Osteocyte (in vitro differentiated cells): Measurements from ENCODE around the gene C19orf38. TPM values are rescaled to one million over a fixed set of nuclear protein-coding genes. Genes with fewer than 3 reads are reported as not detected.
A peak's percentile ranks its signal among the peaks of the same experiment; 100 is the strongest.

ENCODE experiments used
- DNase-seq: peaks from one replicate; pipeline ENCODE4 v3.0.0; 2021; ENCODE audit warnings: mixed read lengths; ENCODE audit not compliant: unreplicated experiment; ENCODE audit errors: extremely low spot score
- H3K27ac Mint-ChIP-seq: one replicate; pipeline ENCODE4 v1.8.0; 2021; ENCODE audit warnings: mild to moderate bottlenecking, mixed read lengths; ENCODE audit not compliant: unreplicated experiment
- H3K27me3 Mint-ChIP-seq: one replicate; pipeline ENCODE4 v1.8.0; 2021; ENCODE audit warnings: mixed read lengths; ENCODE audit not compliant: unreplicated experiment
- H3K36me3 Mint-ChIP-seq: one replicate; pipeline ENCODE4 v1.8.0; 2021; ENCODE audit warnings: mixed read lengths; ENCODE audit not compliant: unreplicated experiment
- H3K4me1 Mint-ChIP-seq: one replicate; pipeline ENCODE4 v1.8.0; 2021; ENCODE audit warnings: mixed read lengths; ENCODE audit not compliant: unreplicated experiment
- H3K4me3 Mint-ChIP-seq: one replicate; pipeline ENCODE4 v1.8.0; 2021; ENCODE audit warnings: mild to moderate bottlenecking, moderate library complexity, mixed read lengths; ENCODE audit not compliant: unreplicated experiment
- H3K9me3 Mint-ChIP-seq: one replicate; pipeline ENCODE4 v1.8.0; 2021; ENCODE audit warnings: mixed read lengths; ENCODE audit not compliant: unreplicated experiment
- CTCF ChIP-seq: fragments of 200-600 bp; sonication (generic); IDR thresholded peaks from 2 replicates; pipeline ENCODE4 v1.5.0; 2021; ENCODE audit warnings: antibody characterized with exemption, mild to moderate bottlenecking, moderate library complexity
- total RNA-seq: library from RNA; stranded (reverse); gene quantifications from 2 replicates; pipeline ENCODE4 v1.2.1, GENCODE V29; 2021

C19orf38 gene
- total RNA-seq, 1 donor from 2014 or later, result 0.27 TPM

- Mint-ChIP-seq H3K27ac (peak overlapping the region; percentile 89), H3K27me3 (no peaks in the 10 kb centered on the region)
- no peak for TF ChIP-seq CTCF
Observed at GRCh38 chr19:10895920-10896319, 47.7 kb downstream of the C19orf38 start.

GRCh38 chr19:10896851-10897526, 48.8 kb downstream of the C19orf38 start:
- Mint-ChIP-seq H3K9me3 (no peaks in the 10 kb centered on the region), H3K27ac (peak overlapping the region; percentile 89), H3K27me3 (no peaks in the 10 kb centered on the region), H3K4me1 (peaks cover 48% of the 10 kb centered on the region), H3K36me3 (no peaks in the 10 kb centered on the region), H3K4me3 (no peak overlapping the region)
- no peak for DNase-seq
- no peak for TF ChIP-seq CTCF

More at GRCh38 chr19:10895920-10896319, 47.7 kb downstream of the C19orf38 start:
- no peak overlapping the region for H3K4me3 Mint-ChIP-seq
- no peaks in the 10 kb centered on the region for H3K36me3 Mint-ChIP-seq
- no peak for DNase-seq
- no peaks in the 10 kb centered on the region for H3K9me3 Mint-ChIP-seq
- peaks cover 52% of the 10 kb centered on the region for H3K4me1 Mint-ChIP-seq

- DNase-seq, result no peak
- Mint-ChIP-seq H3K36me3 (peaks cover 8% of the 10 kb centered on the region), H3K27ac (peak overlapping the region; percentile 45), H3K27me3 (no peaks in the 10 kb centered on the region), H3K9me3 (peaks cover 6% of the 10 kb centered on the region), H3K4me1 (peaks cover 41% of the 10 kb centered on the region), H3K4me3 (no peak overlapping the region)
- TF ChIP-seq CTCF, result no peak
Observed at GRCh38 chr19:10898633-10899032, 50.4 kb downstream of the C19orf38 start.

GRCh38 chr19:10899151-10899653, 51.0 kb downstream of the C19orf38 start:
- DNase-seq, result no peak
- H3K27ac Mint-ChIP-seq, result peak overlapping the region; percentile 45
- no peak overlapping the region for H3K4me3 Mint-ChIP-seq
- no peak for TF ChIP-seq CTCF
- no peaks in the 10 kb centered on the region for H3K27me3 Mint-ChIP-seq
- peaks cover 6% of the 10 kb centered on the region for H3K9me3 Mint-ChIP-seq
- peaks cover 36% of the 10 kb centered on the region for H3K4me1 Mint-ChIP-seq
- H3K36me3 Mint-ChIP-seq, result peaks cover 8% of the 10 kb centered on the region

GRCh38 chr19:10907925-10908324, 59.7 kb downstream of the C19orf38 start:
- Mint-ChIP-seq H3K27ac (no peak overlapping the region), H3K4me3 (no peak overlapping the region), H3K4me1 (no peaks in the 10 kb centered on the region), H3K36me3 (peaks cover 35% of the 10 kb centered on the region), H3K27me3 (no peaks in the 10 kb centered on the region), H3K9me3 (peaks cover 4% of the 10 kb centered on the region)
- DNase-seq, result no peak
- TF ChIP-seq CTCF, result no peak
